GM18520 (cell line): ENCODE measurements around the gene EPS8L3.
"Not testable (repeated sequence)": the region's sequence is repeated elsewhere in the genome, so short reads cannot be mapped to it uniquely, and the experiment has no call there.

Experiments used
- ATAC-seq: cut with Tn5 transposase; IDR thresholded peaks from one replicate; pipeline ENCODE4 v1.9.1; 2021; ENCODE audit not compliant: unreplicated experiment

Gene EPS8L3

GRCh38 chr1:109763646-109764415 is at the start of gene EPS8L3:
EPS8L3 (minus strand) TSS chr1:109763923; CDS start chr1:109761749, 2,174 bp downstream.
- no peak for ATAC-seq

GRCh38 chr1:109812691-109813393 is 49.1 kb upstream of the EPS8L3 start:
- ATAC-seq = no peak

DNA sequence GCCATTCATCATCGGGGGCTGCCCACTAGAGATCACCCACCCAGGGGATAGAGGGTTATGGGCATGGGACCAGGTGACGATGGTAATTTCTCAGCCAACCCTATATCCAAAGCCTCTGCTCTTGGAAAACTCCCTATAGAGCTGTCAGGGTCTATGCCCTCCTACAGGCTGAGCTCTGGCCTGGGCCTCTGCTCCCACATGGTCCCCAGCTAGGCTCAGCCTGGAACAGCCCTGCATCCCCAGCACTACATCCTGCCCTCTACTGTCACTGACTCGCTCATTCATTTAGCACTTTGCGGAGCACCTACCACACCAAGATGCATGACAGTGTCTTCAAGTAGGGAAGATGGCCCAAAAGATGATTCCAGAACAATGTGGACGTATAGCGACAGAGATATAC is 45.0 kb upstream of the EPS8L3 start:
- ATAC-seq = no peak

DNA sequence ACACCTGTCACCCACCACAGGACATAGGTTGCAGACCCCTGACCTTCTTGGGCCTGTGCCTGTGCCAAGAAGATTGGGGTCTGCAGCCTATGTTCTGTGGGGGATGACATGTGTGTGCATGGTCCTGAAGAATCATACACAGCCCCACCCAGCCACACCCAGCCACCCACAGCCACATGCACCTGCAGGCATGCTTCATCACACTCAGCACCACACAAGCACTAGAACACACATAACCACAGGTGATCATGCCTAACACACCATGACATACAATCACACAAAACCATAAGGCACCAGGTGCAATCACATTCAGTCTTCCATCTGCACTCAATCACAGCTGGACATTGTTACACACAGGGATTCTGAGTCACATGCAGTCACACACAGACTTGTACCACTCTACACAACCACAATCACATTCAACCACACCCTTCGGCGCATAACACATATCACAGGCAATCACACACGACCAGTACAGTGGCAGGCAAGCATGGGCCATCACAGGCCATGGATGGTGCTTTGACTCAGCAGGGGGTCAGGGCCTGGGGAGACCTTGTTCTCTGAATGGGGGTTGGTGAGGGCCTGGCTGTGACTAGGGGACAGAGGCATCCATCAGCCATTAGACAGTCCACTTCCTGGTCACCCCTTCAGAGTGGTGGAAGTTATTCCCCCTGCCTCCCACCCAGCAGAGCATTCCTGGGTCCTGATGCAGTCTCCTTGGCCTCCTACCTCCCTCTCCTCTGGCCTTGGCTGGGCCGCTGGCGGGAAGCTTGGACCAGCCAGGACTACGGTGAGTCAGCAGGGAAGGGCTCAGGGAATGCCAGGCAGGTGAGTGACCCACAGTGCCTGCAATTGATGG is 44.3 kb upstream of the EPS8L3 start:
- no peak for ATAC-seq

GRCh38 chr1:109807402-109807801 is 43.7 kb upstream of the EPS8L3 start:
- ATAC-seq = no peak

- no peak for ATAC-seq
These were observed 43.1 kb upstream of the EPS8L3 start for GRCh38 chr1:109806733-109807400.

GRCh38 chr1:109805486-109806165 is 41.9 kb upstream of the EPS8L3 start:
- ATAC-seq = no peak

GRCh38 chr1:109804660-109805059 is 40.9 kb upstream of the EPS8L3 start:
- no peak for ATAC-seq

- ATAC-seq = no peak
These were observed 40.2 kb upstream of the EPS8L3 start for GRCh38 chr1:109803901-109804331.

- no peak for ATAC-seq
These were observed 39.3 kb upstream of the EPS8L3 start for GRCh38 chr1:109802901-109803561.

DNA sequence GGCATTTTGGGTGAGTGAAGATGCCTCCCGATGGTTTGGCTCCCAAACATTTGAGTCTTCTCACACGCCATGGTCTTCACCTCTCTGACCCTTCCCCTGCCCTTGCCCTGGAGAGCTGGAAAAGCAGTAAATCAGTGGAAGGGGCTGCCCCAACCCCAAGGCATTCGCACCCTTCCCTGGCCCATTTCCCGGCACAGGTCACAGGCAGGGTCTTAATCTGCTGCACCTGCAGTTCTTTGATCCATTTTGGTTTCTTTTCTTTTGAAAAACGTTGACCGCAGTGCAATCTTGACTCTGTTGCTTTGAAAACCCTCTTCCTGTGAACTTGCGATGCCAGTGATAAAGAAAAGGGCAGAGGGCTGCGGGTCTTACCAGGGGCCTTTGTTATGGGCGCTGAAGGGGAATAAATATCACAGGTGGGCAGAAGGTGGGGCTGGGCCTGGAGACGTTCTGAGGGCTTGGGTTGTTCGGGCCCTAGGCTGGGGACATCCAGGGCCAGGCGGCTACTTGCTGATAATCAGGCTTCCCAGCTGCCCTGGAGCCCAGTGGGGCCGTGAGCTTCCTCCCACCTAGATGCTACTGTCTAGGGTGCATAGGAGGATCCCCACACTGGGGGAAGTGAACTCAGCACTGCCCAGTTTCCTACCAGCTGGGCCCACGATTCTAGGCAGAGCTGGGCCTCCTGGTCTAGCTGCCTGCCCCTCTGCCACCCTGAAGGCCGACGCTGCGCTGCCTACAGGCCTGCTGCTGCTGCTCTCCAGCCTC is 38.6 kb upstream of the EPS8L3 start:
- no peak for ATAC-seq

DNA sequence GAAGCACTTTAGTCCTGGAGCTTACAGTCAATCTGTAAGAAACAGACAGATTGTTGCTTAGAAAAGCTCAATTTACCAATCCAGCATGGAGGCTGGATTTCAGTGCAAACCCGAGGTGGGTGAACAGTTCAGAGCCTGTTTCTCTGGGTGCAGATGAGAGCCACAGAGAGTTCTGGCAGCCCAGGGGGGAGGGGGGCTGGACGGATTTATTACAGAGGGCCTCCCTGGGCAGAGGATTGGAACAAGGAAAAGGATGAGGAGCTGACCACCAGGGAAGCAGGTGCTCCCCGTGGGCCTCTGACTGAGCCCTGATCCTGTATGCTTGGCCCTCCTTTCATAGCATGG is 38.0 kb upstream of the EPS8L3 start:
- ATAC-seq = no peak

DNA sequence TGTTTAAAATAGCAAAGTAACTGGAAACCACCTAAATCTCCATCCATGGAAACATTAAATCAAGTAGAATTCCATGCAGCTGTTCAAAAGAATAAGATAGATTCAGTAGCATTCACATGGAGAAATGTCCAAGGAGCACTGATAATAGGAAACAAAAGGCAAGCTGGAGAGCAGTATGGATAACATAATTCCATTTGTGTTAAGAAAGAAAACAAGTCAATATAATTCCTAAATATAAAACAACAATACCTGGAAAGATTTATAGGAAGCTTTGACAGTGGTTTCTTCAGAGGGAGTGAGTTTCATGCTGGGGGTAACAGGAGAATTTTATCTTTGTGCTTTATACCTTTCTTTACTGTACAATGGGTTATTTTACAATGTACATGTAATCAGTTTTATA is 36.6 kb upstream of the EPS8L3 start:
- no peak for ATAC-seq

GRCh38 chr1:109799445-109799844 is 35.7 kb upstream of the EPS8L3 start:
- no peak for ATAC-seq

DNA sequence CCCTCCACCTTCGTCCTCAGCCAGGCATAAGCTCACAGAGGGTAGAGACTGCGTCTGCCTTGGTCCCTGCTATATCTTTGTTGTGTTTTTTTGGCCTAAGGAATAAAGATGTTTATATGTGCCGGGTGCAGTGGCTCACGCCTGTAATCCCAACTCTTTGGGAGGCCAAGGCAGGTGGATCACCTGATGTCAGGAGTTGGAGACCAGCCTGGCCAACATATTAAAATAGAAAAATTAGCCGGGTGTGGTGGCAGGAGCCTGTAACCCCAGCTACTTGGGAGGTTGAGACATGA is 33.5 kb upstream of the EPS8L3 start:
- not testable (repeated sequence) for ATAC-seq

DNA sequence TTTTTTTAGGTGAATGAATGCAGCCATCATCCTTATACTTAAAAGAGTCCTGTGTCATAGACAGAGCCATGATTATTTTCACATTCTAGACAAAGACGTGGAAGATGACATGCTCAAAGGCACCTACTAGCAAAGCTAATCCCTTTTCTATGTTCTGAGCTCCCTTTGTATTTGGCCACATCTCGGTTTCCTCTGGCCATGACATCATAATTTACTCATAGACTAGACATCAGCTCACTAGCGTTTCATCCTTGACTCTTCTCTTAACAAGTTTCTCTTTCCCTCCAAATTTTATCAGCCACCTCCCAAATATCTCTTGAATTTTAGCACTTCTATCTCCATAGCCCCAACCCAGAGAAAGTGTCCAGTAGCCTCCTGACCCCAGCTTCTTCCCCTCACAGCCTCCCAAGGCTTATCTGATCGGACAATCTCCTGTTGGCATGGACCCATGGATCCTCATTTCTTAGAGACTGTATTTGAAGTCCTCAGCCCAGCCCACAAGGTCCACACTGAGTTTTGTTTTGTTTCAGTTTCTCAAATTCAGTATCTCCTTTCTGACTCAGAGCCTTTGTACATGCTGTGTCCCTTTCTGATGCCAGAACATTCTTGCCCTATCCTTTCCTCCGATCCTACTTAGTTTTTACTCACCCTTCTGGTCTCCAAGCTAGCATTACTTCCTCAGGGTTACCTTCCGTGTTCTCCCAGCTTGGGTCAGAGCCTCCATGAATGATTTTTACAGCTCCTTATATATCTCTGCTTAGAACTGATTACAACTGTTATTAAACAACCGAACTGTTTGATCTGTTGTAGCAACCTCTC is 33.0 kb upstream of the EPS8L3 start:
- ATAC-seq = no peak

DNA sequence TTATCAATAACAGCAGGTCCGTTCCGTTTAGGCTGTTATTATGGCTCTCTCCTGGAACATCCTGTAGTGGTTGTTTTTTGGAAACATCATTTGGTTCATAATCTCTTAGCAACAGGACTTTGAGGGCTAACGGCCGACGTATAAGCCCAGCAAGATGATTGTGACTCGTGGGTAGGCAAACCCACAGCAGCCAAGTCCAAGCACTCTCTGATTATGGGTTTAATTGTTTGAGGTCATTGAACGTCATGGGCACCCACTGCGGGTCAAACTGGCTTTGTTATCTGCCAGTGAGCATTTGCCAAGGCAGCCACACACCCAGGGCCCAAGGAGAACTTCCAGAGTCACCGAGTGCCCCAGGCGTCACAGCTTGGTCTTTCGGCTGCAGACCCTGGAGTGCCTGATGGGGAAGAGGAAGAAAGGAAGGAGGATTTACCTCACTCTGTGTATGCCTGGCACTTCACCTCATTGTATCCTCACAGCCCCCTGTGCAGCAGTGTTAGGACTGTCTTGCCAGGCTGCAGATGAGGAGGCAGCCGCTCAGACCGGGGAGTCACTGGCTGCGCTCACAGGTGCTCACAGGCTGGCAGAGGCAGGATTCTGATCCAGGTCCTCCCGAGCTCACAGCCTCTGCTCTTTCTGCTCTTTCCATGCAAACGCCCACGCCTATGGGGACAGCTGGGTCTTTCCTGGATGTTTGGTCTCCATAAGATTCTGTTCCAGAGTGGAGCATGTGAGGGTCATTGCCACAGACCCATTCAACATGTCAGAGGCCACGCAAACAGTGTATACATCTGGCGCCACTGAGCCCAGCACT is 30.8 kb upstream of the EPS8L3 start:
- no peak for ATAC-seq
